Activated T-cell treated with anti-CD3 and anti-CD28 coated beads for 4 hours (primary cell): Measurements from ENCODE around the gene ADORA1.

Source experiments
- DNase-seq: peaks from one replicate; pipeline ENCODE4 v3.0.0-alpha.2; 2020

The ADORA1 gene

GRCh38 chr1:203143641-203144040 lies 16.1 kb downstream of the ADORA1 start:
- no peak for DNase-seq

- DNase-seq = no peak
Measured at GRCh38 chr1:203144661-203145060, 17.1 kb downstream of the ADORA1 start.

- no peak for DNase-seq
Measured at GRCh38 chr1:203145321-203146041, 18.0 kb downstream of the ADORA1 start.

- DNase-seq = no peak
Measured at GRCh38 chr1:203146042-203146369, 18.5 kb downstream of the ADORA1 start.

GRCh38 chr1:203146537-203146936 lies 19.0 kb downstream of the ADORA1 start:
- DNase-seq = no peak

GRCh38 chr1:203147376-203147775 lies 19.9 kb downstream of the ADORA1 start:
- no peak for DNase-seq

GRCh38 chr1:203148127-203148526 lies 20.6 kb downstream of the ADORA1 start:
- no peak for DNase-seq

GRCh38 chr1:203148579-203148978 lies 21.1 kb downstream of the ADORA1 start:
- no peak for DNase-seq

- DNase-seq = no peak
Measured at GRCh38 chr1:203149188-203149840, 21.8 kb downstream of the ADORA1 start.

- no peak for DNase-seq
Measured at GRCh38 chr1:203150511-203151297, 23.2 kb downstream of the ADORA1 start.

- no peak for DNase-seq
Measured at GRCh38 chr1:203151362-203152157, 24.0 kb downstream of the ADORA1 start.

- no peak for DNase-seq
Measured at GRCh38 chr1:203152158-203153034, 24.9 kb downstream of the ADORA1 start.

GRCh38 chr1:203153051-203153988 lies 25.8 kb downstream of the ADORA1 start:
- no peak for DNase-seq

GRCh38 chr1:203153989-203154821 lies 26.7 kb downstream of the ADORA1 start:
- DNase-seq = no peak

- DNase-seq = no peak
Measured at GRCh38 chr1:203156280-203156679, 28.8 kb downstream of the ADORA1 start.

GRCh38 chr1:203158423-203158822 lies 30.9 kb downstream of the ADORA1 start:
- DNase-seq = no peak

GRCh38 chr1:203158960-203159665 lies 31.6 kb downstream of the ADORA1 start:
- no peak for DNase-seq

GRCh38 chr1:203159844-203160243 lies 32.3 kb downstream of the ADORA1 start:
- no peak for DNase-seq

- DNase-seq = no peak
Measured at GRCh38 chr1:203161175-203161574, 33.6 kb downstream of the ADORA1 start.
